Fibroblast of lung (primary cell): ENCODE results near the gene CTU1. TPM values are rescaled to one million over a fixed set of nuclear protein-coding genes. Genes with fewer than 3 reads are reported as not detected.

Source experiments
- DNase-seq, 2 donors: peaks; one replicate each; pipeline versions ENCODE4 v3.0.0 to v3.0.0-alpha.2; 2010; ENCODE audit warnings: low read depth in 2 of 2
- H2AFZ ChIP-seq: 2 replicates; pipeline ENCODE4 v1.5.1; 2012; ENCODE audit warnings: low read length, control low read depth, inconsistent platforms
- H3K27ac ChIP-seq: 2 replicates; pipeline ENCODE4 v1.5.1; 2011; ENCODE audit warnings: low read length, control low read depth; ENCODE audit not compliant: insufficient read depth
- H3K27me3 ChIP-seq: 2 replicates; pipeline ENCODE4 v1.5.1; 2011; ENCODE audit warnings: mild to moderate bottlenecking, low read length; ENCODE audit not compliant: control insufficient read depth, insufficient read depth
- H3K36me3 ChIP-seq: 2 replicates; pipeline ENCODE4 v1.5.1; 2011; ENCODE audit warnings: low read length; ENCODE audit not compliant: control insufficient read depth, insufficient read depth
- H3K4me1 ChIP-seq: 2 replicates; pipeline ENCODE4 v1.5.1; 2011; ENCODE audit warnings: low read length; ENCODE audit not compliant: control insufficient read depth, insufficient read depth; ENCODE audit errors: extremely low read depth
- H3K4me2 ChIP-seq: 2 replicates; pipeline ENCODE4 v1.5.1; 2011; ENCODE audit warnings: low read length, control low read depth; ENCODE audit not compliant: insufficient read depth; ENCODE audit errors: extremely low read depth
- H3K4me3 ChIP-seq, 4 experiments: fragments of 200-600 bp in 1 of 4; sonication (generic) in 1 of 4; replicated peaks in 1 of 4; 2 replicates each; pipeline ENCODE4 v1.5.1; 2011 to 2016; ENCODE audit warnings: low read length in 4 of 4, low read depth in 3 of 4, mild to moderate bottlenecking in 3 of 4, control low read depth in 2 of 4, inconsistent platforms in 1 of 4, mixed read lengths in 1 of 4; ENCODE audit not compliant: insufficient read depth in 1 of 4; ENCODE audit errors: control extremely low read depth in 1 of 4
- H3K79me2 ChIP-seq: 2 replicates; pipeline ENCODE4 v1.5.1; 2012; ENCODE audit warnings: mild to moderate bottlenecking, low read length, inconsistent platforms; ENCODE audit not compliant: control insufficient read depth, insufficient read depth
- H3K9ac ChIP-seq: 2 replicates; pipeline ENCODE4 v1.5.1; 2011; ENCODE audit warnings: mild to moderate bottlenecking, low read length, control low read depth; ENCODE audit not compliant: insufficient read depth
- H3K9me3 ChIP-seq: 2 replicates; pipeline ENCODE4 v1.5.1; 2012; ENCODE audit warnings: low read depth, low read length; ENCODE audit not compliant: control insufficient read depth, insufficient read depth
- H4K20me1 ChIP-seq: 2 replicates; pipeline ENCODE4 v1.5.1; 2011; ENCODE audit warnings: low read length; ENCODE audit not compliant: control insufficient read depth, insufficient read depth; ENCODE audit errors: extremely low read depth
- EZH2 ChIP-seq: IDR thresholded peaks from 2 replicates; pipeline ENCODE4 v1.5.1; 2012; ENCODE audit warnings: low read length, control low read depth, mild to moderate bottlenecking; ENCODE audit errors: missing control alignments
- polyA plus RNA-seq, 2 donors: library from polyadenylated mRNA; depleted of rRNA in 1 of 2; stranded (reverse) in 1 of 2; unstranded in 1 of 2; fragments of >200 nt; gene quantifications; 2 replicates each; pipeline ENCODE4 v1.2.1, GENCODE V29; 2011 to 2012; ENCODE audit warnings: missing spikeins in 1 of 2
- total RNA-seq: library from RNA; depleted of rRNA; stranded (reverse); fragments of >200 nt; gene quantifications from 2 replicates; pipeline ENCODE4 v1.2.1, GENCODE V29; 2014
- TF ChIP-seq, protein P1 (sequence below), 2 donors: IDR thresholded peaks in 1 of 2; conservative IDR thresholded peaks in 1 of 2; 1 replicate in 1 of 2; 2 replicates in 1 of 2; pipeline ENCODE4 v1.5.1; 2011 to 2012; ENCODE audit warnings: low read length in 2 of 2, control low read depth in 1 of 2, inconsistent platforms in 1 of 2, low read depth in 1 of 2, mild to moderate bottlenecking in 1 of 2

Gene CTU1
- total and polyA plus RNA-seq, 2 donors (not counting 1 experiment from before 2014, with no cell fraction given), result 1.2 to 8.1 TPM

DNA sequence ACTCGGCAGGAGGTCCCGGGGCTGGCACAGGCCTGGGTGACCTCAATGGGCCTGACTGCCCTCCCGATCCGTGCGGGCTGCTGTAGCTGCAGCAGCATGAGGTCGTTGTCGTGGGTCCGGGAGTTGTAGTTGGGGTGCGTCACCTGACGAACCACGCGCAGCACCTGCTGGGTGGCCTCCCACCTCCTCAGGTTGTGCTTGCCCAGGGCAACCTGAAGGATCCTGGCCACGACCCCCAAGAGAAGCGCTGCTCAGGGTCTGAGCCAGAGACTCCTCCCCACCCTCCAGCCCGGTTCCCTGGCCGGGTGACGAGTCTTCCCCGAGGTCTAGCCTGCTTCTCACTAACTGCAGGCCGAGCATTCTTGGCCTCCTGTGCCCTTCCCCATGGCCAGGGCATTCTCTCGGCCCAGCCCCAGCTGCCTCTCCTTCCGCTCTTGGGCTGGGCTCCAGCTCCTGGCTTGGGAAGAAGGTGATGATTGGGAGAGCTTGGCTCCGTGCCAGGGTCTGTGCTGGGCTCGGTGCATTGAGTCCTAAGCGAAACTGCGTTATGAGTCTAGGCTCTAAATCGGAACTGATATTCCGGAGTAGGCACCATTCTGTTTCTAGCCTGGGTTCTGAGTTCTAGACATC is 28.6 kb downstream of the CTU1 start:
- no peak for DNase-seq
- Histone ChIP-seq H3K79me2 (no peaks in the 10 kb centered on the region), H3K36me3 (no peaks in the 10 kb centered on the region), H3K4me2 (no peak overlapping the region), H3K27ac (no peak overlapping the region), H3K4me1 (no peaks in the 10 kb centered on the region), H3K4me3 (no peak overlapping the region), H3K27me3 (no peaks in the 10 kb centered on the region), H3K9me3 (no peaks in the 10 kb centered on the region), H4K20me1 (no peaks in the 10 kb centered on the region), H3K9ac (no peak overlapping the region), H2AFZ (no peak overlapping the region)
- TF ChIP-seq, protein P1, sequence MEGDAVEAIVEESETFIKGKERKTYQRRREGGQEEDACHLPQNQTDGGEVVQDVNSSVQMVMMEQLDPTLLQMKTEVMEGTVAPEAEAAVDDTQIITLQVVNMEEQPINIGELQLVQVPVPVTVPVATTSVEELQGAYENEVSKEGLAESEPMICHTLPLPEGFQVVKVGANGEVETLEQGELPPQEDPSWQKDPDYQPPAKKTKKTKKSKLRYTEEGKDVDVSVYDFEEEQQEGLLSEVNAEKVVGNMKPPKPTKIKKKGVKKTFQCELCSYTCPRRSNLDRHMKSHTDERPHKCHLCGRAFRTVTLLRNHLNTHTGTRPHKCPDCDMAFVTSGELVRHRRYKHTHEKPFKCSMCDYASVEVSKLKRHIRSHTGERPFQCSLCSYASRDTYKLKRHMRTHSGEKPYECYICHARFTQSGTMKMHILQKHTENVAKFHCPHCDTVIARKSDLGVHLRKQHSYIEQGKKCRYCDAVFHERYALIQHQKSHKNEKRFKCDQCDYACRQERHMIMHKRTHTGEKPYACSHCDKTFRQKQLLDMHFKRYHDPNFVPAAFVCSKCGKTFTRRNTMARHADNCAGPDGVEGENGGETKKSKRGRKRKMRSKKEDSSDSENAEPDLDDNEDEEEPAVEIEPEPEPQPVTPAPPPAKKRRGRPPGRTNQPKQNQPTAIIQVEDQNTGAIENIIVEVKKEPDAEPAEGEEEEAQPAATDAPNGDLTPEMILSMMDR (conservative IDR thresholded peaks at IDR 0.05 in 1 of 2, IDR thresholded peaks at IDR 0.05 in 1 of 2; ENCODE audit: low read depth in 1 of 2, low read length in 2 of 2), result no peak
- TF ChIP-seq EZH2, result no peak

DNA sequence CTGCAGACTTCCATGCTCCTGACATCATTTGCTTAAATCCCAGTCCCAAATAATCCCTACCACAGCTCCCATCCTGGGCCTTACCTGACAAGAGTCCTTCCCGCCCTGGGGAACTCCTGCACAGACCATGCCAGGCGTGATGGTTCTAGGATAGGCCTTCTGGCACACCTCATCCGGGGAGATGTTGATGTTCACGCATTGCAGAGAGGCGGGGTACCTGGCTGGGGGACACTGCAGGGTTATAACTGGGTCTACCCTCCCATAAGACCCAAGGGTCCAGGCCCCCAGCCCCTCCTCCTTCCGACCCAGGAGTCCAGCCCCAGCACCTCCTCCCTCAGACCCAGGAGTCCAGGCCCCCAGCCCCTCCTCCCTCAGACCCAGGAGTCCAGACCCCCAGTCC is 29.5 kb downstream of the CTU1 start:
- no peaks in the 10 kb centered on the region for H3K36me3 ChIP-seq
- H3K27me3 ChIP-seq, result no peaks in the 10 kb centered on the region
- H3K9ac ChIP-seq, result no peak overlapping the region
- no peaks in the 10 kb centered on the region for H3K4me1 ChIP-seq
- no peak overlapping the region for H2AFZ ChIP-seq
- TF ChIP-seq, protein P1 (conservative IDR thresholded peaks at IDR 0.05 in 1 of 2, IDR thresholded peaks at IDR 0.05 in 1 of 2; ENCODE audit: low read depth in 1 of 2, low read length in 2 of 2), result no peak
- TF ChIP-seq EZH2, result no peak
- no peaks in the 10 kb centered on the region for H3K9me3 ChIP-seq
- H3K4me3 ChIP-seq, result no peak overlapping the region
- no peak overlapping the region for H3K27ac ChIP-seq
- DNase-seq, result no peak
- no peaks in the 10 kb centered on the region for H4K20me1 ChIP-seq
- no peaks in the 10 kb centered on the region for H3K79me2 ChIP-seq
- H3K4me2 ChIP-seq, result no peak overlapping the region

DNA sequence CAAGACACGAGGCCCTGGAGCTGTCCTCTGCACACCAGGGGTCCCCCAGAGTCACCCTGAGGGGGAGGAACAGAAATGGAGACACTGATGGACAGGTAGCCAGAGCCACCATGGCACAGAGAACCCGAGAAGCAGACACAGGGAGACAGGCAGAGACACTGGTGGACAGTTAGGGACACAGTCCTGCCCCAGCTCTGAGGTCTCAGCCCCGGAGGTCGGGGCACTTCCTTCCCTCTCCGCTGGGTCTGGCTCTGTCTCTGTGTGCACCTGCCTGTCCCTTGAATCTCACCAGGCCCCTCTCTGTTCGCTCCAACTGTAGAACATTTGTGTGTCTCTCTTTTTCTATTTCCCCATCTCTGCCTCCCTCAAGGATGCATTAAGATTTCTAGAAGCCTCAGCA is 30.1 kb downstream of the CTU1 start:
- TF ChIP-seq EZH2, result no peak
- TF ChIP-seq, protein P1 (conservative IDR thresholded peaks at IDR 0.05 in 1 of 2, IDR thresholded peaks at IDR 0.05 in 1 of 2; ENCODE audit: low read depth in 1 of 2, low read length in 2 of 2), result no peak
- no peaks in the 10 kb centered on the region for H4K20me1 ChIP-seq
- no peaks in the 10 kb centered on the region for H3K27me3 ChIP-seq

More for the DNA sequence above, 30.1 kb downstream of the CTU1 start:
- no peak for DNase-seq
- H3K4me2 ChIP-seq, result no peak overlapping the region
- no peaks in the 10 kb centered on the region for H3K79me2 ChIP-seq
- H3K27ac ChIP-seq, result no peak overlapping the region
- H3K4me1 ChIP-seq, result no peaks in the 10 kb centered on the region
- H3K36me3 ChIP-seq, result no peaks in the 10 kb centered on the region
- no peak overlapping the region for H2AFZ ChIP-seq
- H3K4me3 ChIP-seq, result no peak overlapping the region
- no peaks in the 10 kb centered on the region for H3K9me3 ChIP-seq
- no peak overlapping the region for H3K9ac ChIP-seq
